Ascending aorta (tissue), 2 donors: ENCODE measurements around the gene ATP1A3. TPM values are rescaled to one million over a fixed set of nuclear protein-coding genes. Genes with fewer than 3 reads are reported as not detected.
"Not testable (repeated sequence)": the region's sequence is repeated elsewhere in the genome, so short reads cannot be mapped to it uniquely, and the experiment has no call there.

ENCODE experiments used
- DNase-seq, 2 donors: peaks; one replicate each; pipeline ENCODE4 v3.0.0-alpha.2; 2019; ENCODE audit warnings: low spot score in 2 of 2
- H3K27ac ChIP-seq, 2 donors: fragments of 200-600 bp; sonication (generic); one replicate each; pipeline ENCODE4 v1.5.1; 2016 to 2017; ENCODE audit warnings: mild to moderate bottlenecking in 1 of 2
- H3K27me3 ChIP-seq: fragments of 200-600 bp; sonication (generic); one replicate; pipeline ENCODE4 v1.5.1; 2017
- H3K36me3 ChIP-seq, 2 donors: fragments of 200-600 bp; sonication (generic); one replicate each; pipeline ENCODE4 v1.5.1; 2016
- H3K4me1 ChIP-seq, 2 donors: fragments of 200-600 bp; sonication (generic); one replicate each; pipeline ENCODE4 v1.5.1; 2016 to 2017; ENCODE audit warnings: mild to moderate bottlenecking in 1 of 2
- H3K4me3 ChIP-seq, 2 donors: fragments of 200-600 bp; sonication (generic); one replicate each; pipeline ENCODE4 v1.5.1; 2016 to 2017; ENCODE audit warnings: mild to moderate bottlenecking in 1 of 2
- H3K9me3 ChIP-seq, 2 donors: fragments of 200-600 bp; sonication (generic); one replicate each; pipeline ENCODE4 v1.5.1; 2016
- intact Hi-C: fragments of 100-400 bp; cut with DNase I; formaldehyde crosslinking; loops from one replicate; pipeline ENCODE4 v1.15.1; 2023
- total RNA-seq: library from RNA; depleted of rRNA; stranded (reverse); fragments of >200 nt; gene quantifications from one replicate; pipeline ENCODE4 v1.1.0, GENCODE V29; 2016
- TF ChIP-seq, protein P1 (sequence below), 3 experiments: fragments of 200-600 bp in 2 of 3; fragments of 450-650 bp in 1 of 3; sonication (generic) in 2 of 3; IDR thresholded peaks; one replicate each; pipeline ENCODE4 v1.5.1; 2016 to 2019; ENCODE audit warnings: antibody characterized with exemption in 3 of 3, mild to moderate bottlenecking in 1 of 3, moderate library complexity in 1 of 3

Gene ATP1A3
- 1.1 TPM for total RNA-seq

GRCh38 chr19:41993612-41994483 is at the start of gene ATP1A3:
Gene ATP1A3, minus strand, starts transcription at chr19:41994230. Its CDS starts 154 bp downstream, at chr19:41994076.
- H3K27me3 ChIP-seq: peaks cover 12% of the 10 kb centered on the region
- H3K4me3 ChIP-seq: peak within 1 kb of the TSS; percentile 42 to 54
- no peaks in the 10 kb centered on the region for H3K9me3 ChIP-seq
- intact Hi-C loops: no loop called here
- H3K4me1 ChIP-seq: peaks cover 0 to 6% of the 10 kb centered on the region in 2 donors
- TF ChIP-seq, protein P1, sequence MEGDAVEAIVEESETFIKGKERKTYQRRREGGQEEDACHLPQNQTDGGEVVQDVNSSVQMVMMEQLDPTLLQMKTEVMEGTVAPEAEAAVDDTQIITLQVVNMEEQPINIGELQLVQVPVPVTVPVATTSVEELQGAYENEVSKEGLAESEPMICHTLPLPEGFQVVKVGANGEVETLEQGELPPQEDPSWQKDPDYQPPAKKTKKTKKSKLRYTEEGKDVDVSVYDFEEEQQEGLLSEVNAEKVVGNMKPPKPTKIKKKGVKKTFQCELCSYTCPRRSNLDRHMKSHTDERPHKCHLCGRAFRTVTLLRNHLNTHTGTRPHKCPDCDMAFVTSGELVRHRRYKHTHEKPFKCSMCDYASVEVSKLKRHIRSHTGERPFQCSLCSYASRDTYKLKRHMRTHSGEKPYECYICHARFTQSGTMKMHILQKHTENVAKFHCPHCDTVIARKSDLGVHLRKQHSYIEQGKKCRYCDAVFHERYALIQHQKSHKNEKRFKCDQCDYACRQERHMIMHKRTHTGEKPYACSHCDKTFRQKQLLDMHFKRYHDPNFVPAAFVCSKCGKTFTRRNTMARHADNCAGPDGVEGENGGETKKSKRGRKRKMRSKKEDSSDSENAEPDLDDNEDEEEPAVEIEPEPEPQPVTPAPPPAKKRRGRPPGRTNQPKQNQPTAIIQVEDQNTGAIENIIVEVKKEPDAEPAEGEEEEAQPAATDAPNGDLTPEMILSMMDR (IDR thresholded peaks at IDR 0.05): no peak
- DNase-seq: no peak
- H3K36me3 ChIP-seq: no peaks in the 10 kb centered on the region
- no peak within 1 kb of the TSS for H3K27ac ChIP-seq

DNA sequence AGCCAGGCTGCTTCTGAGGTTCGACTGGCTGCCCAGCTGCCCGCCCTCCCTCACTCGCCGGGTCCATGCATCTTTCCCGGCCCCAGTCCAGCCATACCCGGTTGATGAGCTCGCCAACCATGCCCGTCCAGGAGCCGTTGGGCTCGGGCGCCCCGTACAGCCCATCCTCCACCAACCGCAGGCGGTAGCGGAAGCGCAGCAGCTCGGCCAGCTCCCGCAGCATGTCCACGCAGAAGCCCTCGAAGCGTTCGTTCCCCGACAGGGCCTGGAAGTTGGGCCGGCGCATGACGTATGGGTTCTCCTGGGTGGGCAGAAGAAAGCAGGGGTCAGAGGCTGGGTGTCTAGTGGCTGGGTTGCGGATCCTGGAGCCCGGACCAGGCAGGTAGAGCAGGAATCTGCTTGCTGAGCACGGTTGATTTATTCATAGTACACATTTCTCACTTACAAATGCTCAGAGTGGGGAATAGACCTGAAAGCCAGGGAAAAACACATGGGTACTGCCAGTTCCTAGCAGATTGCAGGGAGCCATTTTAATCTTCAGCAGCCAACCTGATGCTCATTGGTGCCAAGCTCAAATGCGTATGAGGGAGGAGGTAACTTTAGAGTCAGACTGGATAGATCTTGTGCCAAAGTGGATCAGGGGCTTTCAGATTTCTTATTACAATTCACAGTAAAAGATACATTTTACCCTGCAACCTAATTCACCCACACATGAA is 48.6 kb upstream of the ATP1A3 start:
- DNase-seq: no peak
- H3K36me3 ChIP-seq: peaks cover 24 to 69% of the 10 kb centered on the region in 2 donors
- no peak overlapping the region for H3K4me3 ChIP-seq
- no peaks in the 10 kb centered on the region for H3K4me1 ChIP-seq
- H3K9me3 ChIP-seq: no peaks in the 10 kb centered on the region
- no peak overlapping the region for H3K27ac ChIP-seq
- no peaks in the 10 kb centered on the region for H3K27me3 ChIP-seq
- TF ChIP-seq, protein P1 (IDR thresholded peaks at IDR 0.05): no peak
- intact Hi-C loops: no loop called here

DNA sequence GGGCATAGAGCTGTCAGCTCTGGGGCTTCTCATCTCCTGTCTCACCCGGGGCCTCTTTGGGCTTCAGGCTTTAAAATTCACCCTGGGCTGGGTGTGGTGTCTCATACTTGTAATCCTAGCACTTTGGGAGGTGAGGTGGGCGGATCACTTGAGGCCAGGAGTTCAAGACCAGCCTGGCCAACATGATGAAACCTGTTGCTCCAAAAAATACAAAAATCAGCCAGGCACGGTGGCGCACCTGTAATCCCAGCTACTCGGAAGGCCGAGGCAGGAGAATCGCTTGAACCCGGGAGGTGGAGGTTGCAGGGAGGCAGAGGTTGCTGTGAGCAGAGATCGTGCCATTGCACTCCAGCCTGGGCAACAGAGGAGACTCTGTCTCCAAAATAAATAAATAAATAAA is 46.5 kb upstream of the ATP1A3 start:
- intact Hi-C loops, H3K4me1 ChIP-seq, H3K27me3 ChIP-seq, H3K9me3 ChIP-seq, H3K27ac ChIP-seq, H3K4me3 ChIP-seq, DNase-seq: not testable (repeated sequence)
- H3K36me3 ChIP-seq: peaks cover 24 to 62% of the 10 kb centered on the region in 2 donors

GRCh38 chr19:42040031-42040430 is 46.0 kb upstream of the ATP1A3 start:
- intact Hi-C loops: no loop called here
- Histone ChIP-seq H3K27ac (no peak overlapping the region), H3K9me3 (no peaks in the 10 kb centered on the region), H3K27me3 (no peaks in the 10 kb centered on the region), H3K36me3 (peaks cover 20 to 59% of the 10 kb centered on the region in 2 donors), H3K4me1 (no peaks in the 10 kb centered on the region), H3K4me3 (no peak overlapping the region)
- DNase-seq: no peak
- TF ChIP-seq, protein P1 (IDR thresholded peaks at IDR 0.05): no peak

GRCh38 chr19:42038666-42039065 is 44.6 kb upstream of the ATP1A3 start:
- Histone ChIP-seq H3K27me3 (no peaks in the 10 kb centered on the region), H3K4me3 (no peak overlapping the region), H3K27ac (no peak overlapping the region), H3K9me3 (no peaks in the 10 kb centered on the region), H3K36me3 (peaks cover 19 to 51% of the 10 kb centered on the region in 2 donors), H3K4me1 (no peaks in the 10 kb centered on the region)
- intact Hi-C loops: no loop called here
- TF ChIP-seq, protein P1 (IDR thresholded peaks at IDR 0.05): no peak
- no peak for DNase-seq

GRCh38 chr19:42037649-42038048 is 43.6 kb upstream of the ATP1A3 start:
- intact Hi-C loops: no loop called here
- no peak for DNase-seq
- Histone ChIP-seq H3K4me1 (no peaks in the 10 kb centered on the region), H3K27ac (no peak overlapping the region), H3K9me3 (no peaks in the 10 kb centered on the region), H3K4me3 (no peak overlapping the region), H3K36me3 (peaks cover 17 to 47% of the 10 kb centered on the region in 2 donors), H3K27me3 (no peaks in the 10 kb centered on the region)
- TF ChIP-seq, protein P1 (IDR thresholded peaks at IDR 0.05): no peak
